Astrocyte (in vitro differentiated cells and primary cell): ENCODE results near the gene THAP3.

Experiments
- EZH2 ChIP-seq: IDR thresholded peaks from 2 replicates; pipeline ENCODE4 v1.6.1; 2012; ENCODE audit warnings: mild to moderate bottlenecking, low read length, inconsistent platforms; ENCODE audit not compliant: insufficient read depth
- TF ChIP-seq, protein P1 (sequence below): IDR thresholded peaks from 2 replicates; pipeline ENCODE4 v1.5.1; 2011; ENCODE audit warnings: low read depth, mild to moderate bottlenecking, inconsistent platforms, low read length, moderate library complexity; ENCODE audit not compliant: insufficient read depth

DNA sequence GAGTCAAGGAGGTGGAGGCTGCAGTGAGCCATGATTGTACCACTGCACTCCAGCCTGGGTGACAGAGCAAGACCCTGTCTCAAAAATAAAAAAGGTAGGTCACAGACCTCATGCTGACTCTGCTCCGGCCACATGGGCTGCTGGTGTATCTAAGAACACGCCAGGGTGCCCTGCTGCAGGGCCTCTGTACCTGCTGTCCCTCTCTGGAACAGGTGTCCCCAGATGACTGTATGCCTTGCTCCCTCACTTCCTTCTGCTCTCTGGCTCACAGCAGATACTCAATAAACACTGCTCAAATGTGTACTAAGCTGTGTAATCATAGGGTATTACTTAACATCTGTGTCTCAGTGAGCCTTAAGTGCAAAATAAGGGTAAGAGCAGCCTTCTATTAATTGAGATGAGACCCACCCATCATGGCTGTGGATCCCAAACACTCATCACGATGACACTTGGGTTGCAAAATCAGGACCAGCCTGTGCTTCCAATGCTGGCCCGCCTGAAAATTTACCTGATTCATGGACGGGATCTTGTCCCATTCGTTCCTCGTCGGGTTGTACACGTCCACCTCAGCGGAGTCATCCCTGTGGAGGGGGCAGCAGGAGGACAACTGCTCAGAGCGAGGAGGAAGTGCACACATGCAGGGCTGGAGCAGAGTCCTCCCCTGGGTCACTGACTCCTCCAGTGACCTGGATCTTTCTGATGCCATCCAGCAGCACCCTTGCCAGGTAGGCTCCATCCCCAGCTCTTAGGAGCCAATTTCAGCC, 29.5 kb upstream of the THAP3 start:
- TF ChIP-seq, protein P1, sequence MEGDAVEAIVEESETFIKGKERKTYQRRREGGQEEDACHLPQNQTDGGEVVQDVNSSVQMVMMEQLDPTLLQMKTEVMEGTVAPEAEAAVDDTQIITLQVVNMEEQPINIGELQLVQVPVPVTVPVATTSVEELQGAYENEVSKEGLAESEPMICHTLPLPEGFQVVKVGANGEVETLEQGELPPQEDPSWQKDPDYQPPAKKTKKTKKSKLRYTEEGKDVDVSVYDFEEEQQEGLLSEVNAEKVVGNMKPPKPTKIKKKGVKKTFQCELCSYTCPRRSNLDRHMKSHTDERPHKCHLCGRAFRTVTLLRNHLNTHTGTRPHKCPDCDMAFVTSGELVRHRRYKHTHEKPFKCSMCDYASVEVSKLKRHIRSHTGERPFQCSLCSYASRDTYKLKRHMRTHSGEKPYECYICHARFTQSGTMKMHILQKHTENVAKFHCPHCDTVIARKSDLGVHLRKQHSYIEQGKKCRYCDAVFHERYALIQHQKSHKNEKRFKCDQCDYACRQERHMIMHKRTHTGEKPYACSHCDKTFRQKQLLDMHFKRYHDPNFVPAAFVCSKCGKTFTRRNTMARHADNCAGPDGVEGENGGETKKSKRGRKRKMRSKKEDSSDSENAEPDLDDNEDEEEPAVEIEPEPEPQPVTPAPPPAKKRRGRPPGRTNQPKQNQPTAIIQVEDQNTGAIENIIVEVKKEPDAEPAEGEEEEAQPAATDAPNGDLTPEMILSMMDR, result no peak
- TF ChIP-seq EZH2, result no peak
